Measurements from ENCODE around the gene MRFAP1.

DNA sequence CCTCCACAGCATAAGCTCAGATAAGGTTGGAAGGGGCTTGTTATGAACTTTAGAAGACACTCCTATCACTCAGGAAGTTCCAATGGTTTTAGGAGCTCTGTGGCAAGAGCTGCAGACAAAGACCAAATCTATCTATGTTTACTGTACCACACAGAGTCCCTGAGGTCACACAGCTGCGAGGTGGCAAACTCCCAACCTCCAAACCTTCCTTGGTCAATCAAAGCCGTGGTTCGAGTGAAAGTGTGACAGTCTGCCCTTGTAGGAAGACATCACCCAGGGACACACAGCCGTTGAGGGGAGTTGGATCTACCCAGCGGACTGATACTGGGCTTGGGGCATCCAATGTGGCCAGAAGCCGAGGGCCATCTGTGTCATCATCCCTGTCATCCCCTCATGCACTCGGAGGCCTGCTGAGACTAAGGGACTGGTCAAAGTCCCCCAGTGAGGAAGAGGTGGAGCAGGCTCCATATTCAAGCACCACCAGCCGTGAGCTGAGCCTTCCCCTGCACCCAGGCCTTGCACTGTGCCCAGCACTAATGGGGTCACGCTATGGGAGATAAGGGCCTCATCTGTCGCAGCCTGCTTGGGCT lies 38.7 kb upstream of the MRFAP1 start:
- TF ChIP-seq, protein P1, sequence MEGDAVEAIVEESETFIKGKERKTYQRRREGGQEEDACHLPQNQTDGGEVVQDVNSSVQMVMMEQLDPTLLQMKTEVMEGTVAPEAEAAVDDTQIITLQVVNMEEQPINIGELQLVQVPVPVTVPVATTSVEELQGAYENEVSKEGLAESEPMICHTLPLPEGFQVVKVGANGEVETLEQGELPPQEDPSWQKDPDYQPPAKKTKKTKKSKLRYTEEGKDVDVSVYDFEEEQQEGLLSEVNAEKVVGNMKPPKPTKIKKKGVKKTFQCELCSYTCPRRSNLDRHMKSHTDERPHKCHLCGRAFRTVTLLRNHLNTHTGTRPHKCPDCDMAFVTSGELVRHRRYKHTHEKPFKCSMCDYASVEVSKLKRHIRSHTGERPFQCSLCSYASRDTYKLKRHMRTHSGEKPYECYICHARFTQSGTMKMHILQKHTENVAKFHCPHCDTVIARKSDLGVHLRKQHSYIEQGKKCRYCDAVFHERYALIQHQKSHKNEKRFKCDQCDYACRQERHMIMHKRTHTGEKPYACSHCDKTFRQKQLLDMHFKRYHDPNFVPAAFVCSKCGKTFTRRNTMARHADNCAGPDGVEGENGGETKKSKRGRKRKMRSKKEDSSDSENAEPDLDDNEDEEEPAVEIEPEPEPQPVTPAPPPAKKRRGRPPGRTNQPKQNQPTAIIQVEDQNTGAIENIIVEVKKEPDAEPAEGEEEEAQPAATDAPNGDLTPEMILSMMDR (IDR thresholded peaks at IDR 0.05), result no peak
- TF ChIP-seq POLR2A (IDR thresholded peaks at IDR 0.05), result no peak
